ENCODE data around the gene IL26.

IL26 gene, protein sequence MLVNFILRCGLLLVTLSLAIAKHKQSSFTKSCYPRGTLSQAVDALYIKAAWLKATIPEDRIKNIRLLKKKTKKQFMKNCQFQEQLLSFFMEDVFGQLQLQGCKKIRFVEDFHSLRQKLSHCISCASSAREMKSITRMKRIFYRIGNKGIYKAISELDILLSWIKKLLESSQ

DNA sequence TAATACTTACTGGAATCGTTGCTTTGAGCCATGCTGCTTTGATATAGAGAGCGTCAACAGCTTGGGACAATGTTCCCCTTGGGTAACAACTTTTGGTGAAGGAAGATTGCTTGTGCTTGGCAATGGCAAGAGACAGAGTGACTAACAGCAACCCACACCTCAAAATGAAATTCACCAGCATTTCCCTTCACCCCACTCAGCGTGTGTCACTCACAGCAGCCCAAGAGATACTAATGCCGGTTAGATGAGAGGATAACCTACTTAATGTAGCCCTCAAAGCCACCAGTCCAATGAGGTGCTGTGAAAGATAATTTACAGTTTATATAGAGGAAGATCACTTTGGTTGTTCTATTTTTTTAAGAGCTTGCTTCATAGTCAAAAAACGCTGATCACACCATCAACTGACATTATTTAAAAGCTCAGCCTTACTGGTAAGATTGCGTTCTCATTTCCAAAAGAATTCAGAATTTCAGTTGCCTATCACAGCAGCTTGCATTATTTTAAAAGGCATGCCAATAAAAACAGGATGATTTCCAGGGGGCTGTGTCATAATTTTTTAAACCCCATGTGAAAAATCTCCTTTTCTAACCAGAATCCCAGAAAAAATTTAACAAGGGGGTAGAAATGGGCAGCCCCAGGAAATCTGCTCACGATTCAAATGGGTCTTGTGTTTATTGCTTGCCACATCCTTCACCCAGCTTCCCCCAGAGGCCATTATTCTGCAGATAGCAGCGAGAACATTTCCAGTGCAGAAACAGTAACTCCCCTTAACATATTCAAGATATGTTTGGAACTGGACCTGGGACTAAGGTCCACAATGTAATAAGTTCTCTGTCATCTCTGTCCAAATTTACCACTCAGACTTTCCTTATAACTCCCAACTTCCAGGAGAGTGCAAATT is at the start of gene IL26:
IL26 (minus strand) TSS at position 235 of the 901 bp plus-strand sequence; CDS start at position 181, 54 bp downstream.
- no peak for DNase-seq

DNA sequence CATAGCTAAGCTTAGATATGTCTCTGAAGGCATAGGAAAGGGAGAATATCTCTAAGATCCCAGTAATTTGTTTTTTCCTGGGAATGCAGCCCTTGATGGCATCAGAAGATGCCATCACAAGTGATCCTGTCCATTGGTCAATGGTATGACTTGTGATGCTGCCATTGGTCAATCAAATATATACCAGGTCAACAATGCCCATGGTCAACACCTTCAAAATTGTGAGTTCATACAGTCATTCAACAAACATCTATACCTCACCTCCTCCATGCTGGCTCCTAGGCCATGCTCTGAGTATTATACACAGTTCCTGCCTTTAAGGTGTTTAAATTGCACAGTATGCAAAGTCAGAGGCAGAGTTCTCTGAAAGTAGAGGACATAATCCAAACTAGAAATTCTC is 47.1 kb upstream of the IL26 start:
- DNase-seq: no peak

DNA sequence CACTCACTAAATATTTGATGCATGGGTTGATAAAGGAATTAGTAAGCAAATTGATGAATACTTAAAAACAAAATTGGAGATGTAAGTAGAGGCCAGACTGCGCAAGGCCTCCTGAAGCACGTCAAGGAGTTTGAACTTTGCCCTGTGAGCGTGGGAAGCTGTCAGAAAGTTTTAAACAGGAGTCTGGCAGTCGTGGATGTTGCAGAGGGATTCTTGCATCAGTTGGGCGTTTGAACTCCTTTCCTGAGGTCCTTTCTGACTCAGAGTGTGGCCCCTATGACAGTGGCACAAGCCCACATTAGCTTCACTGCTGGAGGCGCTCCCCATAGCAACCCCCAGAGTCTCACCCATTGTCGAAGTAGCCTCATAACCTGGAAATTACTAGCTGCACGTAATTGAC is 45.7 kb upstream of the IL26 start:
- no peak for DNase-seq

DNA sequence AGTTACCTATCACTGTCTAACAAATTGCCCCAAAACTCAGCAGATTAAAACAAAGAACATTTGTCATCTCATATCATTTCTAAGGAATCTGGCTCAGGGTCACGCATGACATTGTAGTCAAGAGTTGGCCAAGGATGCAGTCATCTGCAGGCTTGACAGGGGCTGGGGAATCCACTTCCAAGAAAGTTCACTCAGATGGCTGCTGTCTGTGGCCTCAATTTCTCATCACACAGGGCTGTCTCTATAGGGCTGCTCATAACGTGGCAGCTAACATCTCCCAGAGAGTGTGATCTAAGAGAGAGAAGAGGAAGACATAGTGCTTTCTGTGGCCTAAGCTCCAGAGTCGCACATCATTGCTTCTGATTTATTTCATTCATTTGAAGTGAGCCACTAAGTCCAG is 44.7 kb upstream of the IL26 start:
- DNase-seq: no peak

DNA sequence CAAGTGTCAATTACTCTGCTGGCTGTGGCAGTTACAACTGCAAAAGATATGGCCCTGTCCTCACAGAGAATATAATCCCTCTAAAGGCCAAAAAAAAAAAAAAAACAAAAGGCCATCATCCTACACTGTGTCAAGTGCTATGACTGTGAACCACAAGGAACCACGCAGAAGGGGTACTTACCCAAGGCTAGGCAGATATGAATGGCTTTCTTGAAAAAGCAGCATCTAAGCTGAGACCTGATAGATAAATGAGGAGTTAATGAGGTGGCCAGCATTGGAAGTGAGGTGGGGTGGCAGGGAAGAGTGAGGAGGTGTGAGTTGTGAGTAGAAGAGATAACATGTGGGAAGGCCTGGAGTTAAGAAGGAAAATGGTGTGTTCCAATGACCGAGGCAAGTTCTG is 44.2 kb upstream of the IL26 start:
- DNase-seq: no peak

DNA sequence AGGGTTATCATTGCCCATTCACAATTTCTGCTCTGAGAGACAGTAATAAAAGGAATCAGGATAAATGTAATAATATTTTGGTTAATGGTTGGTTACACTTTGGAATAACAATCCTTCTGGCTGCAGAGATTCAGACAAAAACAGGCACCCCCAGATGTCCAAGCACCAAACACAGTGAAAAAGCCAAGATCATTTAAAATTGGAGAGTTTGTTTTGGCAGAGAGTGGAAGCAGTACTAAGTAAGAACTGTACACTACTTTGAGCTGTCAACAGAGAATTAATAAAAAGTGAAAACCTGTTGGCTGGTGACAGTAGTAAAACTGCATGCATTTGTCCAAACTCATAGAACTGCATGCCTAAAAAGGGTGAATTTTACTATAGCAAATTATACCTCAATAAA is 43.4 kb upstream of the IL26 start:
- no peak for DNase-seq

DNA sequence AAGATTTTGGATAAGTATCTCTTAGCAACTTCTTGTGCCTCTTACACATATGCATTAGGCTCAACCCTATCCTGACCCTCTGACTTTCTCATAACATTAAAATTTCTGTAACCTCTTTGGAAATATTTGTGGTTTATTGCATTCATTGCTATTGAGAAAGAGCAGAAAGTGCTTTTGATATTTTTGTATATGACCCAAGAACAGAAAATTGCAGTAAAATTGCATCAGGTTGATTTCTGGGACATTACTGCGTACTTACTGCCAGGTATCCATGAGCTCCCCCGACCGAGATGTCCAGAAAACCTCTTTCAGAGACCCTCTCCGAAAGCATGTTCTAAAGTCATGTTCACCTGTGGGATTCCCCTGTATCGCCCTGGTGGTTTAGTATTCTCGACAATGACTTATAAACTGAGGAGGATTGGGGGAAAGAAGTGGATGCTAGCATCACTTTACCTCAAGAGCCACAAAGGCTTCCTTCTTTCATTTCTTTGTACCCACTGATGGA is 42.3 kb upstream of the IL26 start:
- no peak for DNase-seq

DNA sequence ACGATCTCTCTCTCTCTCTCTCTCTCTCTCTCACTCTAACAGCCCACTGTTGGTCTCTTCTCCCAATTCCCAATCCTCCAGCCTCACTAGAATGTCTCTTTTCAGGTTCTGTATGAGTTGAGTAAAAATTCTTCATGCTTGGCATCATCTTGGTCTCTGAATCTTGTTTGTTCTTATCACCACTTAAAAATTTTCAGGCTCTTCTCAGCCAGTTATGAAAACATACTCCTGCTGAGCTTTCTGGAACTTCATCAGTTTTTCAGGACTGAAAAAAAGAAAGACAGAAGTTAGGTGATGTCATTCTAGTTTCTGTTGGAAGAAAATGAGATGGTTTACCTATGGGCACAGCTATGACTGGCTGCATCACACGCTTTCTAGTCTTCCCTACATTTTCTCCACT is 39.2 kb upstream of the IL26 start:
- no peak for DNase-seq

DNA sequence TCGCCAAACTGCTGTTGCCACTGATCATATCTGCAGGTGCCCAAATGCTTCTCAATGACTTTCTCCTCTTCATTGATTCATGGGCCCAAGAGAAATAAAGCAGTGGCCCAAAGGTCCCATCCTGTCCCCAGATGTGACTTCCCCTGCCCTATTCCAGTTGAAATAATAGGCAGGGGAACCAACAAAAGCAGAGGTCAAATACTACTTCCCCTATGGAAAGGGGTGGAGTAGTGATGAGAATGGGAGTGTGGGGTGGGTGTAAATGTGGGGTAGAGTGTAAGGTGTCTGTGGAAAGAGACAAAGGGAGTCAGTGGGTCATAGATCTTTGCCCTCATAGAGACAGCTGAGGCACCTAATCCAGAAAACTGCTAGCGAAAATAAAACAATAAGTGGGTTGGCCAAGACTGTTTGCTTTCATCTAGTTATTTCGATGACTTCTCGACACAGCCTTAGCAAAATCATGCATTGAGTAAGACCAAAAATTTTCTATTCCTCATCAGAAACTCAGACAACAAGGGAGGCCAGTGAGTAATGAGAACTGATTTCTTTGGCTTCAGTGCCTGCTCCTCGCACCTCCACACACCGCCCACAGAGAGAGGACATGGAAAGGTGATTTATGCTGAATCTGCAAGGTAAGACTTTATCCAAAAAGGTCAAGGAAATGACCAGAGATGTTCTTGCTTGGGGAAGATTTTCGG is 38.7 kb upstream of the IL26 start:
- DNase-seq: no peak

DNA sequence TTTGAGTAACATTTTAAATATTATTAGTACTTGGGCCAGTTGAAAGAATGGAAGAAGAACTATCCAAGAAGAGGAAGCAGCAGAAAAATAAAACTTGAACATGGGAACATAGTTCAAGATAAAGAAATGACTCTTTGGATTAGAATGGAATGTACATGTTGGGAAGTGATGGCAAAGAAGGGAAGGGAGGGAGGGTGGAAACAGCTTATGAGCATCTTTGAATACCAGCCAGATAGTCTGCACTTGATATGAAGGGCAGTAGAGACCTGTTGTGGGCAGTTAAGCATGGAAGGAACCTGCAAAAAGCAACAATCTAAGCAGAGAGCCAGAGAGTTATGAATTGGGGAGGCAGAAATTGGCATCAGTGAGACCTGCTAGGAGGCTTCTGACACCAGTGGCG is 37.8 kb upstream of the IL26 start:
- DNase-seq: no peak

DNA sequence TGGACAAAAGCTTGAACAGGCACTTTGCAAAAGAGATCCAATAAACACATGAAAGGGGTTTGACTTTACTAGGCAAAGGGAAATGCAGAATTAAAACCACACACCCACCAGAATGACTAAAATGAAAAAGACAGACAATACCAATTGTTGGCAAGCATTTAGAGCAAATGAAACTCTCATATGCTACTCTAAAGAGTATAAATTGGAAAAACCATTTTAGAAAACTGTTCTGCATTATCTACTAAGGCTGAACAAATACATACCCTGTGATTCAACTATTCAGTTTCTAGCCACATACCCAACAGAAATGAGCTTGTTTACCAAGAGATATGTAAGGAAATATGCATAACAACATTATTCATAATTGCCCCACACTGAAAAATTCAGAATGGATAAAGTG is 36.3 kb upstream of the IL26 start:
- DNase-seq: no peak

DNA sequence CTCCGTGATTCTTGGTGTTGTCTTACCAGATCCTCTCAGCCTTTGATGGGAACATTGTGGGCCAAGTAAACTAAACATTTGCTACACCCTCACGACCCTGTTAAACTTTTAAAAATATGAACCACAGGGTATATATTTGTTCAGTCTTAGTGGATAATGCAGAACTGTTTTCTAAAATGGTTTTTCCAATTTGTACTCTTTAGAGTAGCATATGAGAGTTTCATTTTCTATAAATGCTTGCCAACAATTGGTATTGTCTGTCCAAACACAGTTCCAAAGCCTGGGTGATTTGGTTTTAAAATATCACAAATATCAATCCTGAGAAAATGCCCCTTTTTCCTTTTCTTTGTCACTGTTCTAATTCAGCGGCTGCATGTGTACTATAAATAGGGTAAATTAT is 34.5 kb upstream of the IL26 start:
- no peak for DNase-seq

DNA sequence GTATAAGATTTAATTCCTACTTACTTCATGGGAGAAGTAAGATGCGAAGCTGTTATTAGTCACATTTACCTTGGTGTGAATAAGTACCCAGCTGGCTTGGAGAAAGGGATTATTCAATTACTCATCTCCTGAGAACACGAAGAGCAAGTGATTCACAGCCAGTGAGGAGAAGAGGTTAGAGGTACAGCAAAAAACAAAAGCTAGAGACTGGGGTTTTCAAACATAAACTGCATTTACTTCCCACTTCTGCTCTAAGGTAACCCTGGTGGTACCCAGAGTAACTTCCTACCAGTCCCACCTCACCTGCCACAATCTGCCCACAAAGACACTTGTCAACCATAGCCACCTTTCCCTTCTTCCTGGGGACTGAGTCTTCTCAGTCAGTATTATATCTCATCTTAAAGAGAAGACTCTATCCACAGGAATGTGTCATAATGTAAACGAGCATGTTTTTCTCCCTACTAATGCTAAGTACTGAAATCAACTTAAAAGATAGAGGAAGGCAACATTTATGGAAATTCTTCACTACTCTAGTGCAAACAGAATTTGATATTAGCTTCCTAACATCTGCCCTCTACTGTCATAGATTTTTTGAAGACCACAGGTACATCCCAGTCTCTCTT is 33.8 kb upstream of the IL26 start:
- DNase-seq: no peak

DNA sequence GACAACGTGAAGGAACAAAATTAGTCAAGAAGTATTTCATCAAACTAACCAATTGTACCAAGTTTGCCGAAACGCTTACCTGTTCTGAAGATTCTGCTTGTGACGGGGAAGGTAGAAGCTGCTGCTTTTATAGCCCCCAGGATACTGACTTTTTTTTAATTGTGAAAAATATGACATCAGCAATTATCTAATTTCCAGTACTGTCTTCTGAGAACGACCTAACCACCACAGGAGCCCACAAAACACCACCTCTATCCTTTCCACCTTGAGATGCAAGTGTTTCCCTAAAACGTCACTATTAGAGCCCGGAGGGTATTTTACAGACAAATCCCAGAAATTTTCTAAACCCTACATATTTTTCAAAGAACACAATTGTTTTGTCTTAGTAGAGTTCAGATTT is 27.9 kb upstream of the IL26 start, which contains the start of gene IL22:
IL22 (minus strand) TSS at position 101 of the 400 bp plus-strand sequence. CDS start 156 bp downstream, outside the sequence.
- no peak for DNase-seq

DNA sequence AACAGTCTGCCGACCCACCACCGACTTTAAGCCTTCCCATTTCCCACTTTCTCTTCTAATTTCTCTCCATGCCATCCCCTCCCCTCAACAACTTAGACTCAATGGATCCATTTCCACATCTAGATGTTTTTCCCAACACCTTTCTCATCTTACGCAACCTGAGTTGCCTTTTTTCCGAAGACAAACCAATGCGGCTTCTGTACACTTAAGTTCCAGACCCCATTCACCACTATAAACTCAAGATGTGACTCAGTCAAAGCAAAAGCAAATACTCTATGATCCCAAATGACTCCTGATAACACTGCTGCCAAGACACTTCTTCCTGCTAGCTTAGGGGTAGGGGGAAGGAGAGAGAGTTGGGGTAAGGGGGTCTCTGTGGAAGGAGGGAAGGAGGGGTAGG is 26.5 kb upstream of the IL26 start:
- DNase-seq: no peak

DNA sequence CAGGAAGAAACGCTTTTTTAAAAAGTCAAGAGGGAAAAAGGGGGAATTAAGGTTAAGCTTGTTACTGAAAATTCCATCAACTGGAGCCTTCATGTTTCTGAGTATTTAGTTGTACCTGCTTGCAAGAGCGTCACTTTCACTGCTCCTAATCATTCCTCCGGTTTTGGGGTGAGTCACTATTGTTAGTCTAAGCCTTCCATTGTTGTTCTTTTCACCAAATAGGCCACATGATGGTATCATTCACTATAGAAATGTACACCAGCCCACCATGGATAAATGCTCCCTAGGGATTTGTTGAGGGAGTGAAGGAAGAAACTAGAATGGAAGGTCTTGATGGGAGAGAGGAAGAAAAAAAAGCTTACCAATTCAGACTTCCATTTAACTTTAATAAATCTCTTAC is 24.8 kb upstream of the IL26 start:
- no peak for DNase-seq

DNA sequence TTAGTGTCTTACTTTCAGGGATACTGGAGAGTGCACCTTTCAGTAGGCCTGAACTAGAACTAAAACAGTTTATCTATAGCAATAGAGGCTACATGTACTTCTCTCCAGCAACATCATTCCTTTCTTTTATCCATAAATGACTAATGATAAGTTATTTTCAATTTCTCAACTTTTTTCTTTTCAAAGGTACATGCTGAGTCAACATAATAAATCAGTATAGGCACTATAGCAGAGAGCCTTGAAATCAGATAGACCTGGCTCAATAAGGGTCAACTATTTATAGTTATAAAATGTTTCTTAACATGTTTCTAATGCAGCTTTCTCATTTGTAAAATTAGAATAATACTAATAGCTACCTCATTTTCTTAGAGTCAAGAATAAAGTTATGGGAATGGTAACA is 22.2 kb upstream of the IL26 start:
- DNase-seq: no peak

DNA sequence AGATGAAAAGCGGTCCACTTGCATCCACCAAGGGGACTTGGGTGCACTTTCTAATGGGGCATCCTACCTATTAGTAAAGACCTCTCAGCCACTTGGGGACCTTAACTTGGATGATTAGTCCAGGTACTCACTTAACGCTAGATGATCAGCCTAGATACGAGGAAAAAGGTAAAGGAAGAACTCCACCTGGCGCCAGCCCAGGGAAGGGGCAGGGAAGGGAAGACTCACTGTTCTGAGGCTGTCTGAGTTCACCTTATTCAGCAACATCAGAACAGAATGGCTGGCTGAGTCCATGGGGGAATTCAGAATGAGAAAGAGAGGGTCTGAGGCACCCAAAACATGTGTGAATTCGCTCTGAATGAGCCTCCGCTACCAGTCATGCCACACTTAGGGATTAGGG is 20.7 kb upstream of the IL26 start:
- no peak for DNase-seq

DNA sequence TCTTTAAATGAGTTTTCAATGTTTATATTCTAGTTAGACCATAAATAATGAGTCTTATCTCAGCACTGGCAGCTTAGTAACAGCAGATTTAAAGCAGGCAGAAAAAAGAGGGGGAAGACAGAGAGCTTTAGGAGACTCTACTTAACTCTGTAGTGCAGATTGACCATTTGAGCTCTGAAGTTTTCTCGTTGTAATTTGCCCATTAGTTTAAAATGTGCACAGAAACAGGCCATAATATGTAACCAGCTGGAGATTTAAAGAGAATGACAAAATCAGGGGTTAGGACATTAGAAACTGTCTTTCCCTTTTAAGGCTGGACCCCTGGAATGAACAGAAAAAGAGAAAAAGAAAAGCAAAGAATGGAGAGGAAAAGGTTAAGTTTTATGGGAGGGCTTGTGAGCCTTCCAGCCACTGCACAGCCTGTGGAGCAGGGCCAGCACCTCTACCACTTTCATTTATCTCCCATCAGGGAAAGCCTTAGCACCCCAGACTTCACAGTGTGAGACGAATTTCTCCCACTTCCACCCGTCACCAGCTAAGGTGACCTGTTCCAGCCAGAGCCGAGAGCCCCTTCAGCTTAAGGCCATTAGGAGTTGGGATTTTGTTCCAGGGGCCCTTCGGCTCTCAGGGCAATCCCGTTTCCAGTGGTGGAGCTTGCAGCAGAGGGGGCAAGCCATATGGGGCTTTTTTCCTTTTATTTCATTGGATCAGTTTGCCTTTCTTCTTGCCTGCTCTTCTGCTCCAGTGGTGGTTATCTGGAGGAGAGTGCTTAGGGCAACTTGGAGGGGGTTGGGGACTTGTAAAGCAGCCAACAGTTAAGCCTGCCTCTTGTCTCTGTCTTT is 19.8 kb upstream of the IL26 start:
- DNase-seq: no peak

DNA sequence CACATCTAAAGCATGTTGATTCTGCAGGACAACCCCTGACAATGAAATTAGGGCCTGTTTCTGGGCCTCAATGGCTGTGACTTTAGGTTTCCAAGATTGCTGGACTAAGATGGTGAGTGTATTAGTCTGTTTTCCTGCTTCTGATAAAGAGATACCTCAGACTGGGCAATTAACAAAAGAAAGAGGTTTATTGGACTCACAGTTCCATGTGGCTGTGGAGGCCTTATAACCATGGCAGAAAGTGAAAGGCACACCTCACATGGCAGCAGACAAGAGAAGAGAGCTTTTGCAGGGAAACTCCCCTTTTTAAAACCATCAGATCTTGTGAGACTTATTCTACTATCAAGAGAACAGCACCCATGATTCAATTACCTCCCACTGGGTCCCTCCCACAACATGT is 17.2 kb upstream of the IL26 start:
- no peak for DNase-seq

DNA sequence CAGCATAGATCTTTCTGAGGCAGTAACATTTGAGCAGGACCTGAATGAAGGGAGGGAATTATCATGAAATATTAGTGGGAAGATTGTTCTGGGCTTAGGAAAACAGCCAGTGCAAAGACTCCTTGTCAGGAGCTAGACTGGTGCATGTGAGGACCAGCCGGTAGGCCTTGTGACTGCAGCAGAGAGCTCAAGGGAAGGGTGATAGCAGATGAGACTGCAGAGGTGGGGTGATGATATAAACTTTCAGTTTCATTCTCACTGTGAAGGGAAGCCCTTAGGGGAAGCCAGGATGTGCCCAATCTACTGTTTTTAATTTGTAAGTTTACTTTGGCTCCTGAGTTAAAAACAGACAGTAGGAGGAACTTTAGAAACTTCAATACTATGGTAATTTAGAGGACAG is 15.4 kb upstream of the IL26 start:
- no peak for DNase-seq

DNA sequence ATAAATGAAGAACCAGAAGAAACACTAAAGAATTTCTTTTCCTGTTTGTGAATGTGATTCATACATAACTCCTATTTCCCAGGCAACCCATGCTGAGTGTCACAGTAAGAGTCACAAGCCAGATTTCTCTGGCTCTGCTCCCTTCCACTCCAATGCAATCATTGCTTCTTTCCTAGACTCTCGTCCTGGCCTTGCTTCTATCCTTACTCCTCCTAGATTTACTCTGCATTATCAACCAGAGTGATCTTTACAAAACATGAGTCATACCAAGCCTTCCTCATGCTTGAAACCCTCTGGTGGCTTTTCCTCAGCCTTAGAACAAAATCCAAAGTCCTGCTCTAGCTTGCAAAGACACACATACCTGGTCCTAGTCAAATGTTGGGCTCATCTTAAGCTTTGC is 14.5 kb upstream of the IL26 start:
- DNase-seq: no peak

Measured in COR-L47 (cell line).